ENCODE data around the gene TOB1.

TOB1 gene

DNA sequence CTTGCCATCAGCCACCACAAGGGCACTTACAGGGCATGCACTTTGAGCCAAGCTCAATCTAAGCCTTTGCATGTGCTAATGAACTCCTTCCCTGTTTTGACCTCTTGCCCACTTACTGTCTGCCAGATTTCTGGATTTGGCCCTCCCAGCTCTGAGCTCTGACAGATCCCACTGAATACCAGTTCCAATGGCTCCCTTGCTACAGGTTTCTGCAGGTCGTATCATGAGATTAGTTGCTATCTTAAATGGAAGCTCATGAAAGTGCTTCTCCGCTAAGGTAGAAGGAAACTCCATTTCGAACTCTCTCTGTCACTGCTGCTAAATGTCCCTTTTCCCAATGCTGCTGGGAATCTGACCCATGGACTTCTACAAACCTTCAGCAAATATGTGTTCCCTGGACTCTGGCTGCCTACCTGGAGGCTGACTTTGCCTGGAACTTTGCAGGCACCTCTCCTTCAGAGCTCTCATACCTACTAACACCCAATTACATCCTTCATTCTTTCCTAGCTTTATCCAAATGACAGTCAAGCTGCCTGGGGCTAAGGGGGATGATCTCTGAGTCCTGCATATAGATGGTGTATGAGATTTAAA is 23.5 kb upstream of the TOB1 start:
- no peak for DNase-seq (ENCODE audit: low read depth)
- no peak overlapping the region for H3K4me3 ChIP-seq (ENCODE audit: low read depth, low read length)
- TF ChIP-seq, protein P1, sequence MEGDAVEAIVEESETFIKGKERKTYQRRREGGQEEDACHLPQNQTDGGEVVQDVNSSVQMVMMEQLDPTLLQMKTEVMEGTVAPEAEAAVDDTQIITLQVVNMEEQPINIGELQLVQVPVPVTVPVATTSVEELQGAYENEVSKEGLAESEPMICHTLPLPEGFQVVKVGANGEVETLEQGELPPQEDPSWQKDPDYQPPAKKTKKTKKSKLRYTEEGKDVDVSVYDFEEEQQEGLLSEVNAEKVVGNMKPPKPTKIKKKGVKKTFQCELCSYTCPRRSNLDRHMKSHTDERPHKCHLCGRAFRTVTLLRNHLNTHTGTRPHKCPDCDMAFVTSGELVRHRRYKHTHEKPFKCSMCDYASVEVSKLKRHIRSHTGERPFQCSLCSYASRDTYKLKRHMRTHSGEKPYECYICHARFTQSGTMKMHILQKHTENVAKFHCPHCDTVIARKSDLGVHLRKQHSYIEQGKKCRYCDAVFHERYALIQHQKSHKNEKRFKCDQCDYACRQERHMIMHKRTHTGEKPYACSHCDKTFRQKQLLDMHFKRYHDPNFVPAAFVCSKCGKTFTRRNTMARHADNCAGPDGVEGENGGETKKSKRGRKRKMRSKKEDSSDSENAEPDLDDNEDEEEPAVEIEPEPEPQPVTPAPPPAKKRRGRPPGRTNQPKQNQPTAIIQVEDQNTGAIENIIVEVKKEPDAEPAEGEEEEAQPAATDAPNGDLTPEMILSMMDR (IDR thresholded peaks at IDR 0.05; ENCODE audit: low read depth, low read length, missing control alignments), result no peak

DNA sequence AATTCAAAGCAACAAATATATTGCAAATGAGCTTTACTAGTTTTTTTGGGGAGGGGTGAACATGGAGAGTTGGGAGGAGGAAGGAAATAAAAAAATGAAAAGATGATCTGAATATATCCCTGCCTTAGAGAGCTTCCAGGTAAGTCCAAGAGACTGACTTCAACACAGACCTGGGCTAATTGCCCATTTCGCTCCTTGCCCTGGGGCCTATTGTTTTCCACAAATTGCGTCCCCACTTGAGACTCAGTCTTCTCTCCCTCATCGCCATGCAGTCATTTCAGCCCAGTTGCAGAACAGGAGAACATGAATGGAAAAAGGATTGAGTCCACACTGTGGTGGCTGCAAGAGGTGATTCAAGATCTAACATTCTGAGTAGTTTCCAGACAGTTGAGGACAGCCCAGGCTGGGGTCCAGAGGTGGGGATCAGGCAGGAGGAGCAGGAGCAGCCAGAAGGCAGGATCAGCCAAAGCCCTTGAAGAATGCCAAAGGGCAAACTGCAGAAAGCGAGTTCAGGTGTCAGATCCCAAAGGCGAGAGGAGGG is 21.6 kb upstream of the TOB1 start:
- no peak for DNase-seq (ENCODE audit: low read depth)
- TF ChIP-seq, protein P1 (IDR thresholded peaks at IDR 0.05; ENCODE audit: low read depth, low read length, missing control alignments), result no peak
- H3K4me3 ChIP-seq (ENCODE audit: low read depth, low read length), result no peak overlapping the region

DNA sequence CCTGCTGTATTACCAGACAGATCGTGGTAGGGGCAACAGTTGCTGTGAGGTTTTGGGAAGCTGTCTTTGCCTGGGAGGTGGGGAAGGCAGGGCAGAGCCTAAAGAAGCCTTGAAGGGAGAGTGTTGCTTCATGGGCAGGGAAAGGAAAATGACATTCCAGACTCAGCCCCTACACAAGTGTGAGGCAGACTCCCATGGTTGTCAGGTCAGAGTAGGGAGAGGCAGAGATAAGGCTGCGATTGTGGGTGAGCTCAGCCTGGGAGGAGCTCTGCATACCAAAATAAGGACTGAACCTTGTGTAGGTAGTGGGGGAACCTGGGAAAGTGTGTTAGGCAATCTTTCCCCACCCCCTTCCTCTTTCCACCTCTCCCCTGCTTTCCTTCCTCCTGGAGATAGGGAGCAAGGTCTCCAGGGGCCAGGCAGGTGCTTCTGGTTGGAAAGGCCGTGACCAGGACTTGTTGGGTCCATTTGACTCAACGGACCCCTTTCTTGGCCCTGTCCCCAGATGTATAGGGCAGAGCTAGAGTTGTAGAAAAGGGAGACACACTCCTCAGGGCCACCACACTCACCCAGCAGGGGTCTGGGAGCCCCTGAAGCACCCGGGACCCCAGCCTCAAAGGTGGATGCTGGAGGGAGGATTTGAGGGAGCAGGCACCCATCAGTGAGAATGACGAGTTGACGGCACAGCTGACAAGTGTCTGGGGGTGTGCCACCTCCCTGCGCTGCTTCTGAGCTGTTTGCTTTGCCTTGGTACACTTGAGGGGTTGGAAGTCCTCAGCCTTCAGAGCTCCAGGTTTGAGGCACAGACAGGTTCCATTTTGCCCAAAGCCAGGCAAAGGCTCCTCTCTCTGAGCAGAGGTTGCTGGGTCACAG is 18.5 kb upstream of the TOB1 start:
- DNase-seq (ENCODE audit: low read depth), result no peak
- H3K4me3 ChIP-seq (ENCODE audit: low read depth, low read length), result no peak overlapping the region
- TF ChIP-seq, protein P1 (IDR thresholded peaks at IDR 0.05; ENCODE audit: low read depth, low read length, missing control alignments), result no peak

DNA sequence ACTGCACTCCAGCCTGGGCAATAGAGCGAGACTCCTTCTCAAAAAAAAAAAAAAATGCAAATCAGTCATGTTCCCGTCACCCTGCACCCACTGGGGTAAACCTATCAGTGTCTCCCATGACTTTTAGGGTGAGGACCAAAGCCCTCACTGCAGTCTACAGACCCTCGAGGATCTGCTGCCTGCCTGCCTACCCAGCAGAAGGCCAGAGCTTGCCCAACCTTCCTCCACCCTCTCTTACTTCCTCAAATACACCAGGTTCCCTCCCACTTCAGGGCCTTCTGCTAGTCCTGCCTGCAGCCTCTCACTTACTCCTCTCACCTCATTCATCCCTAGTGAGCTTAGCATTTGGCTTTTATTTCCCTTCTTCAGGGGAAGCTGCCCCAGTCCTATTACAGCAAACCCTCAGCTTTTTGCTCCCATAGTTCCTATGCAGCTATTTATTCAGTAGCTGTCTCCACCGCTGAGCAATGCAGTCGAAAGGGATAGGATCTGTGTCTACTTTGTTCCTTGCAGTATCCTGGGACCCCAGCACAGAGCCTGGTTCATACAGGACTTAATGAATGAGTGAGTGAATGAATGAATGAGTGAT is 17.8 kb upstream of the TOB1 start:
- no peak overlapping the region for H3K4me3 ChIP-seq (ENCODE audit: low read depth, low read length)
- no peak for DNase-seq (ENCODE audit: low read depth)
- TF ChIP-seq, protein P1 (IDR thresholded peaks at IDR 0.05; ENCODE audit: low read depth, low read length, missing control alignments), result no peak

DNA sequence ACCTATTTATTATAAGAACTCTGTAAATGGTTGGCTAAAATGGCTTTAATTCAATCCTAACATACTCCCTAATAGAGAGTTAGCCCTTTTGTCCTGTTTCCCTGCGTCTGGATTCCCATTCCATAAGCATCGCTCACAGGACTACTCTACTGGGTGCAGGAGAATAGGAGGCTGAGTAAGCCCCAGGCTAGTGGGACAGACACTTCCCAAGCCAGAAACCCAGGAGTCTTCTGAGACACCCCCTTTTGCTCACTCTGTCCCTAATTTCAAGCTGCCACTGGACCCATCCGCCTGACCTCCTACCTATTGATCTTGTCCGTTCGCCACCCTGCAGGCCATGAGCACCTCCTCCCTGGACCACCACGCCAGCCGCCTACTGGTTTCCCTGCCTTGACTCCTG is 16.7 kb upstream of the TOB1 start:
- no peak for DNase-seq (ENCODE audit: low read depth)
- no peak overlapping the region for H3K4me3 ChIP-seq (ENCODE audit: low read depth, low read length)
- TF ChIP-seq, protein P1 (IDR thresholded peaks at IDR 0.05; ENCODE audit: low read depth, low read length, missing control alignments), result no peak

DNA sequence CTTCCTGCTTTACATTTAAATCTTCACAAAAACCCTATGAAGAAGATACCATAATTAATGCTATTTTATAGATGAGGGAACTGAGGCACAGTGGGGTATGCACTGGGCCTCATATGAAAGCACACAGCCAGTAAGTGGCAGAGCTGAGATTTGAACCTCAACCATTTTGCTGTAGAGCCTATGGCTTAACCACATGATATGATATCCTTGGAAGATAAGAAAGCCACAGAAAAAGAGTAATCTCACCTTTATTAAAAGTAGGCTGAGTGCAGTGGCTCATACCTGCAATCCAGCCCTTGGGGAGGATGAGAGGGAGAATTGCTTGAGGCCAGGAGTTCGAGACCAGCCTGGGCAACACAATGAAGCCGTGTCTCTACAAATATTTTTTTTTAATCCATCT is 15.0 kb upstream of the TOB1 start:
- TF ChIP-seq, protein P1 (IDR thresholded peaks at IDR 0.05; ENCODE audit: low read depth, low read length, missing control alignments), result no peak
- no peak for DNase-seq (ENCODE audit: low read depth)
- no peak overlapping the region for H3K4me3 ChIP-seq (ENCODE audit: low read depth, low read length)

Data from GM12864 (cell line).